Measurements from ENCODE around the gene MBNL2.

DNA sequence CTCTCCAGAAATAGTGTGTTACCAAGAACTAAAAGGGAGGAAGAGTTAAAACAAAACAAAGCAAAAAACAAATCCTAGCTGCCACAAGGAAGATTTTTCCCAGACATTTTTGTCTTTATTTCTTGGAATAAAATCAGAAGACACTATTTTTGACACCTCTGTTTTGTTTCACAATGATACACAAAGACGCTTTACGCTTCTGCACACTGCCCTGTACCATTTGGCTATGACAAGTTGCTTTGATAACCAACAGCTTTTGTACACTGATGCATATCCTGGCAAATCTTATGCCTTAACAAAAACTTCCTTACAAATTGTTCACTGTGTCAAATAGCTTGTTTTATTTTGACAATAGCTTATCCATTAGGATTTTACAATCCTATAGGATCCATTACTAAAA is 108.3 kb downstream of the MBNL2 start:
- no peak for TF ChIP-seq CREB1 (IDR thresholded peaks at IDR 0.05; ENCODE audit: low read depth)
- TF ChIP-seq YY1 (IDR thresholded peaks at IDR 0.05; ENCODE audit: low read depth): no peak
- TF ChIP-seq TCF12 (IDR thresholded peaks at IDR 0.05; ENCODE audit: low read depth): no peak
- TF ChIP-seq CEBPB (IDR thresholded peaks at IDR 0.05): no peak
- TF ChIP-seq, protein P1, sequence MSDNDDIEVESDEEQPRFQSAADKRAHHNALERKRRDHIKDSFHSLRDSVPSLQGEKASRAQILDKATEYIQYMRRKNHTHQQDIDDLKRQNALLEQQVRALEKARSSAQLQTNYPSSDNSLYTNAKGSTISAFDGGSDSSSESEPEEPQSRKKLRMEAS (IDR thresholded peaks at IDR 0.05): no peak
- no peak for TF ChIP-seq EP300 (IDR thresholded peaks at IDR 0.05; ENCODE audit: borderline replicate concordance)
- no peak for TF ChIP-seq TAF1 (IDR thresholded peaks at IDR 0.05; ENCODE audit: low read depth)
- TF ChIP-seq, protein P2, sequence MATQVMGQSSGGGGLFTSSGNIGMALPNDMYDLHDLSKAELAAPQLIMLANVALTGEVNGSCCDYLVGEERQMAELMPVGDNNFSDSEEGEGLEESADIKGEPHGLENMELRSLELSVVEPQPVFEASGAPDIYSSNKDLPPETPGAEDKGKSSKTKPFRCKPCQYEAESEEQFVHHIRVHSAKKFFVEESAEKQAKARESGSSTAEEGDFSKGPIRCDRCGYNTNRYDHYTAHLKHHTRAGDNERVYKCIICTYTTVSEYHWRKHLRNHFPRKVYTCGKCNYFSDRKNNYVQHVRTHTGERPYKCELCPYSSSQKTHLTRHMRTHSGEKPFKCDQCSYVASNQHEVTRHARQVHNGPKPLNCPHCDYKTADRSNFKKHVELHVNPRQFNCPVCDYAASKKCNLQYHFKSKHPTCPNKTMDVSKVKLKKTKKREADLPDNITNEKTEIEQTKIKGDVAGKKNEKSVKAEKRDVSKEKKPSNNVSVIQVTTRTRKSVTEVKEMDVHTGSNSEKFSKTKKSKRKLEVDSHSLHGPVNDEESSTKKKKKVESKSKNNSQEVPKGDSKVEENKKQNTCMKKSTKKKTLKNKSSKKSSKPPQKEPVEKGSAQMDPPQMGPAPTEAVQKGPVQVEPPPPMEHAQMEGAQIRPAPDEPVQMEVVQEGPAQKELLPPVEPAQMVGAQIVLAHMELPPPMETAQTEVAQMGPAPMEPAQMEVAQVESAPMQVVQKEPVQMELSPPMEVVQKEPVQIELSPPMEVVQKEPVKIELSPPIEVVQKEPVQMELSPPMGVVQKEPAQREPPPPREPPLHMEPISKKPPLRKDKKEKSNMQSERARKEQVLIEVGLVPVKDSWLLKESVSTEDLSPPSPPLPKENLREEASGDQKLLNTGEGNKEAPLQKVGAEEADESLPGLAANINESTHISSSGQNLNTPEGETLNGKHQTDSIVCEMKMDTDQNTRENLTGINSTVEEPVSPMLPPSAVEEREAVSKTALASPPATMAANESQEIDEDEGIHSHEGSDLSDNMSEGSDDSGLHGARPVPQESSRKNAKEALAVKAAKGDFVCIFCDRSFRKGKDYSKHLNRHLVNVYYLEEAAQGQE (IDR thresholded peaks at IDR 0.05; ENCODE audit: low read depth): no peak
- TF ChIP-seq ZBTB7A (IDR thresholded peaks at IDR 0.05; ENCODE audit: low read depth): no peak
- no peak for TF ChIP-seq FOXM1 (IDR thresholded peaks at IDR 0.05; ENCODE audit: borderline replicate concordance, low read depth)
- no peak for TF ChIP-seq RAD21 (IDR thresholded peaks at IDR 0.05; ENCODE audit: low read depth)
